GM12801 (cell line): ENCODE data around the gene DNAJC16.

Experiments
- CTCF ChIP-seq: IDR thresholded peaks from one replicate; pipeline ENCODE4 v1.5.1; 2011; ENCODE audit warnings: control low read depth; ENCODE audit not compliant: insufficient read length; ENCODE audit errors: extremely low read depth

The DNAJC16 gene

GRCh38 chr1:15526021-15526489, 593 bp upstream of the DNAJC16 start:
- no peak for TF ChIP-seq CTCF

- no peak for TF ChIP-seq CTCF
Measured at GRCh38 chr1:15531003-15531402, 4.4 kb downstream of the DNAJC16 start.

- no peak for TF ChIP-seq CTCF
Measured at GRCh38 chr1:15531682-15532081, 5.0 kb downstream of the DNAJC16 start.

GRCh38 chr1:15538771-15539170, 12.1 kb downstream of the DNAJC16 start:
- no peak for TF ChIP-seq CTCF

GRCh38 chr1:15540186-15540585, 13.5 kb downstream of the DNAJC16 start:
- no peak for TF ChIP-seq CTCF

- no peak for TF ChIP-seq CTCF
Measured at GRCh38 chr1:15541231-15541792, 14.7 kb downstream of the DNAJC16 start.

- no peak for TF ChIP-seq CTCF
Measured at GRCh38 chr1:15542388-15543250, 16.0 kb downstream of the DNAJC16 start.
